Left ventricle myocardium inferior (tissue), 1 donor: ENCODE results near the gene SLC25A13. TPM values are rescaled to one million over a fixed set of nuclear protein-coding genes. Genes with fewer than 3 reads are reported as not detected.

Experiments
- DNase-seq: peaks from one replicate; pipeline ENCODE4 v3.0.0-alpha.2; 2020
- H3K27ac ChIP-seq: fragments of 200-600 bp; replicated peaks from 2 replicates; pipeline ENCODE4 v1.8.0; 2021
- H3K27me3 ChIP-seq: fragments of 200-600 bp; 2 replicates; pipeline ENCODE4 v1.8.0; 2021; ENCODE audit warnings: low read depth
- H3K36me3 ChIP-seq: fragments of 200-600 bp; 2 replicates; pipeline ENCODE4 v1.8.0; 2021
- H3K4me1 ChIP-seq: fragments of 200-600 bp; 2 replicates; pipeline ENCODE4 v1.8.0; 2021
- H3K4me3 ChIP-seq: fragments of 200-600 bp; 2 replicates; pipeline ENCODE4 v1.8.0; 2021; ENCODE audit warnings: mild to moderate bottlenecking, moderate library complexity
- H3K9me3 ChIP-seq: fragments of 200-600 bp; replicated peaks from 2 replicates; pipeline ENCODE4 v1.8.0; 2021
- intact Hi-C: fragments of 100-400 bp; cut with micrococcal nuclease; formaldehyde crosslinking; loops from one replicate; pipeline ENCODE4 v1.11.0; 2022
- total RNA-seq: library from RNA; stranded (reverse); fragmentation: NEBNext Ultra II Directional; extraction: Animal tissue kit (Norgen Biotek cat#: 25700); gene quantifications from one replicate; pipeline ENCODE4 v1.2.1, GENCODE V29; 2021
- TF ChIP-seq, protein P1 (sequence below): fragments of 200-600 bp; IDR thresholded peaks from 2 replicates; pipeline ENCODE4 v1.8.0; 2021; ENCODE audit warnings: antibody characterized with exemption, mild to moderate bottlenecking, borderline replicate concordance
- donor health status: DM: no; HTN: yes; CAD: no; lungs with severe emphysema.

The SLC25A13 gene
- total RNA-seq, 1 donor from 2014 or later = 9.1 TPM

DNA sequence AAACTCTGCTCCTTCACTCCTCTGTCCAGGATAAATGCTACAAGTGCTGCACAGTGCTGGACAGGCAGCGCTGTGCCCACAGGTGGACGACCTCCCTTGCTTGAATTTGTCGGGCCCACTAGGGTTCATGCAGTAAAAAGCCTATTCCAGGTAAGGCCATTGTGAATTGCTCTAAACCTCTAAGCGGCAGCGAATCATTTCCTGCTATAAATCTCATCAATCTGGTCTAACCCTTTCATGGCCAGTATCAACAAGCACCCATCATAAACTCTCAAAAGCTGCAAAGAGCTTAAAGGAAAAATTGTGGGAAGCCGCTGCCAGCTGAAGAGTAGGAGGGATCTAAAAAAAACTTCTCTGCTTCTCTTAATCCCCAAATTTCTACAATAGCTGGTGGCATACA, 134.2 kb downstream of the SLC25A13 start:
- Histone ChIP-seq H3K27me3 (no peaks in the 10 kb centered on the region), H3K27ac (no peak overlapping the region), H3K9me3 (no peaks in the 10 kb centered on the region), H3K4me3 (no peak overlapping the region), H3K36me3 (peaks cover 83% of the 10 kb centered on the region), H3K4me1 (peaks cover 6% of the 10 kb centered on the region)
- TF ChIP-seq, protein P1, sequence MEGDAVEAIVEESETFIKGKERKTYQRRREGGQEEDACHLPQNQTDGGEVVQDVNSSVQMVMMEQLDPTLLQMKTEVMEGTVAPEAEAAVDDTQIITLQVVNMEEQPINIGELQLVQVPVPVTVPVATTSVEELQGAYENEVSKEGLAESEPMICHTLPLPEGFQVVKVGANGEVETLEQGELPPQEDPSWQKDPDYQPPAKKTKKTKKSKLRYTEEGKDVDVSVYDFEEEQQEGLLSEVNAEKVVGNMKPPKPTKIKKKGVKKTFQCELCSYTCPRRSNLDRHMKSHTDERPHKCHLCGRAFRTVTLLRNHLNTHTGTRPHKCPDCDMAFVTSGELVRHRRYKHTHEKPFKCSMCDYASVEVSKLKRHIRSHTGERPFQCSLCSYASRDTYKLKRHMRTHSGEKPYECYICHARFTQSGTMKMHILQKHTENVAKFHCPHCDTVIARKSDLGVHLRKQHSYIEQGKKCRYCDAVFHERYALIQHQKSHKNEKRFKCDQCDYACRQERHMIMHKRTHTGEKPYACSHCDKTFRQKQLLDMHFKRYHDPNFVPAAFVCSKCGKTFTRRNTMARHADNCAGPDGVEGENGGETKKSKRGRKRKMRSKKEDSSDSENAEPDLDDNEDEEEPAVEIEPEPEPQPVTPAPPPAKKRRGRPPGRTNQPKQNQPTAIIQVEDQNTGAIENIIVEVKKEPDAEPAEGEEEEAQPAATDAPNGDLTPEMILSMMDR = no peak
- intact Hi-C loops = no loop called here
- DNase-seq = no peak

DNA sequence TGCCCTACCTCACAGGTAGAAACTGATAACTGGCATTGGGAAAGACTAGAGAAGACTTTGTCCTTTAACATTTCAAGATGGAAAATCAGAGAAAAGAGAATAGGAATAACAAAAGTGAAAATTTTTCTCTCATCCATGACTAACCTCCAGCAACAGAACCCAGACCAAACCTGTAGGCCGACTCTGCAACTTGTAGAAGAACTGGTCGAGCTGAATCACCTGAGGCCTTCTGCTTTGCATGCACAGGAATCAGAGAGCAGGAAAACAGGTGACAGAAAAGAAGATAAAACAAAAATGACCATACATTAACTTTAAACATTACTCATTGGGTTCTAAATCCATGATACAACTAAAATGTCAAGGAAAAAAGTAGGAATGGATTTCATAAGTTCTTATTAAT, 137.1 kb downstream of the SLC25A13 start:
- H3K4me3 ChIP-seq = no peak overlapping the region
- H3K36me3 ChIP-seq = peaks cover 64% of the 10 kb centered on the region
- no peak for DNase-seq
- H3K27me3 ChIP-seq = no peaks in the 10 kb centered on the region
- H3K9me3 ChIP-seq = no peaks in the 10 kb centered on the region
- H3K4me1 ChIP-seq = peaks cover 6% of the 10 kb centered on the region
- TF ChIP-seq, protein P1 = no peak
- intact Hi-C loops = no loop called here
- H3K27ac ChIP-seq = no peak overlapping the region

DNA sequence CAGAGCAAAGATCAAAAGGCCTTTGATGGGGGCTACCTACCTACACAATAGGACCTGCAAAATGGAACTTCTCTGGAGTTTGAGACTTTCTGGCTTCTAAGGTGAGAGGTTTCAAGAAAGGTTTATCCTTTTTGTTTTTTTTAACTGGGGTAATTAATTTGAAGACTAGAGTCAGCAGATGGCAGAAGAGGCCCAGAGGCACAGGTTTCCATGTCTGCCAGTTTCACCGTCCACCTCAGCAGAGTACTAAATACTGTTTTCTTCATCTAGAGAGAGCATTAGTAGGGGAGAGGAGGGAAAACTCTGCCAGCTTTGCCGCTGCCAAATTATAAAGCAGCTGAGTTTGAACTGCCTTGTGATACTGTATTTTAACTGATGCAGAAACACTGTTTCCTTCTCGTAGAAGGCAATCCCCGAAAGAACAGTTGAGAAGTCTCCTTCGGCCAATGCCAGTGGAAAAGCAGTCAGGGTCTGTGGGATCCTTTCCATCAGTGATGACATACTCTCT, 138.7 kb downstream of the SLC25A13 start:
- no peak for DNase-seq
- Histone ChIP-seq H3K9me3 (no peaks in the 10 kb centered on the region), H3K4me1 (no peaks in the 10 kb centered on the region), H3K36me3 (peaks cover 51% of the 10 kb centered on the region), H3K27me3 (no peaks in the 10 kb centered on the region), H3K27ac (no peak overlapping the region), H3K4me3 (no peak overlapping the region)
- intact Hi-C loops = no loop called here
- TF ChIP-seq, protein P1 = no peak

DNA sequence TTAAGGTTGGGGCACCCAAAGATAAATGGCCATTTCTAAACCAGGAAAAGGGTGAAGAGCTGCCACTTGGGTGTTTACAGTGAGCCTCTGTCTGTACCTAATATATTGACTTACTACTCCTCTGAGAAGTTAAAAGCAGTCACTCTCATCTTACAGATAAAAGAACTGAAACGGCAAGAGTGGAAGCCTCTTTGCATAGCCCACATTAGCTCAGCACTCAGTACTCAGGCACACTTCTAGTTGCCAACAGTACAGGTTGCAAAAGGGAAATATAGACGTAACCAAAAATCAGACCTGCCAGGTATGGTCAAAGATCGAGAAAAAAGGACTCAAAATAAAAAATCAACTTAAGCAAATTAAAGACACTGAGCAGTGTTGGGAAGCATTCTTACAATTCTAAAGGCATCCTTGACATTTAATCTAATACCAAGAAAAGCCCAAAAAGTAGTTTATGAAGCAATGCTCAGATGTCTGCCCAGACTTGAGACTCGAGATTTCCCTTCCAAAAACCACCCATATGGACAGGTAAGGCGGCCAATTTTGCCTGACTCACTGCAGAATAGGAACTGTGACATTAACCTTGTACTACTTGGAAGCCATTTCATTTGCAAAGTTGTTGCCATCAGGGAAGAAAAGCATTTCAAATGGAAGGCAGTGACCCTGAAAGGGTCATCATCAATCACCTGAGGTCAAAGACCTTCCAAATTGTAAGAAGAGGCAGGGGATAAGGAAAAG, 139.3 kb downstream of the SLC25A13 start:
- TF ChIP-seq, protein P1 = no peak
- Histone ChIP-seq H3K27ac (no peak overlapping the region), H3K27me3 (no peaks in the 10 kb centered on the region), H3K9me3 (no peaks in the 10 kb centered on the region), H3K36me3 (peaks cover 48% of the 10 kb centered on the region), H3K4me1 (no peaks in the 10 kb centered on the region), H3K4me3 (no peak overlapping the region)
- DNase-seq = no peak
- intact Hi-C loops = no loop called here

DNA sequence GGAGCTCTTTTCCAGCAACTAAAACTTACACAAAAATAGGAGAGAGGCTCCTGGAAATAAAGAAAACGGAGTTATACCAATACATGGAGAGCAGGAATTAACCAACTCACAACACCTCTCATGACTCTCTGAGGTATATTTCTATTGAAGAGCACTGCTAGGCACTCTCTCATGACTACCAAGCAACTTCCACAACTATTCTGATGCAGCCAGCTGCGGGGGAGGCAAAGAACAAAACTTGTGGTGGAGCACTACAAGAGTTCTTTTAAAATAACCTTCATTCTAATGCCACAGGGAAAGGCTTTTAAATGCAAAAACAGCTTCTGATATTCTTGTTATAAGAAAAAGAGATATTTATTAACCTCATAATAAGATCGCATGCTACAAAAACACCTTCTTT, 140.7 kb downstream of the SLC25A13 start:
- H3K4me1 ChIP-seq = no peaks in the 10 kb centered on the region
- H3K27me3 ChIP-seq = no peaks in the 10 kb centered on the region
- H3K4me3 ChIP-seq = no peak overlapping the region
- intact Hi-C loops = no loop called here
- TF ChIP-seq, protein P1 = no peak
- no peak for DNase-seq
- peaks cover 54% of the 10 kb centered on the region for H3K36me3 ChIP-seq
- H3K27ac ChIP-seq = no peak overlapping the region
- no peaks in the 10 kb centered on the region for H3K9me3 ChIP-seq
